Middle frontal gyrus (tissue), 1 donor: ENCODE data around the gene UNC5C.

Experiments
- DNase-seq: peaks from one replicate; pipeline ENCODE4 v3.0.0-alpha.2; 2015; ENCODE audit warnings: low spot score; ENCODE audit errors: extremely low spot score

Gene UNC5C

GRCh38 chr4:95548738-95549245 is at the start of gene UNC5C:
UNC5C (minus strand) TSS chr4:95548973.
- DNase-seq = peak; percentile 60

DNA sequence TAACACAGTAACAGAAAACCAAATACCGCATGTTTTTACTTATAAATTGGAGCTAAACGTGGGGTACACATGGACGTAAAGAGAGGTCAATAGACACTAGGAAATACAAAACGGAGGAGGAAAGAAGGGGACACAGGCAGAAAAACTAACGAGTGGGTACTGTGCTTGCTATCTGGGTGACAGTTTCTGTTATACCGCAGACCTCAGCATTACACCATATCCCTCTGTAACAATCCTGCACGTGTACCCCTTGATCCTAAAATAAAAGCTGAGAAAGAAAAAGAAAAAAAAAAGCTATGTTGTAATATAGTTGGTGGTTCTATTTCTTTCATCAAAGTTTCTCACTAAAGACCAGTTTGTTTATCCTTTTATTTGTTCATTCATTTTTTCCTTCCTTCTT is 47.9 kb upstream of the UNC5C start:
- DNase-seq = no peak

DNA sequence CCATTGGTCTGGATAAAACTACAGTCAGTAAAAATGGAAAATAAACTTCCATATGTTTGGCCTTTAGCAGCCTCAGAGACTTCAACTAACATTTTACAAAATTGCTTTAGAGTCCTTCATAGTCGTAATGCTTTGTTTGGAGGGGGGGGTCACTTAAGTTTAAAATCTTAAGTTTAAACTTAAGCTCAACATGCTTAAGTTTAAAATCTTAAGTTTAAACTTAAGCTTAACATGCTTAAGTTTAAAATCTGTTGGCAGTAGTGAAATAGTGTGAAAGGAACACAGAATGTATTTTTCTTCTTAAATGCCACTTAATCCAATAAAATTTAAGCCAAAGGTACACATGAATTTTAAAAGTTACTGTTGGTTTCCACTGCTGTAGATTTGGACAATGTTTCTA is 45.9 kb upstream of the UNC5C start:
- DNase-seq = no peak

DNA sequence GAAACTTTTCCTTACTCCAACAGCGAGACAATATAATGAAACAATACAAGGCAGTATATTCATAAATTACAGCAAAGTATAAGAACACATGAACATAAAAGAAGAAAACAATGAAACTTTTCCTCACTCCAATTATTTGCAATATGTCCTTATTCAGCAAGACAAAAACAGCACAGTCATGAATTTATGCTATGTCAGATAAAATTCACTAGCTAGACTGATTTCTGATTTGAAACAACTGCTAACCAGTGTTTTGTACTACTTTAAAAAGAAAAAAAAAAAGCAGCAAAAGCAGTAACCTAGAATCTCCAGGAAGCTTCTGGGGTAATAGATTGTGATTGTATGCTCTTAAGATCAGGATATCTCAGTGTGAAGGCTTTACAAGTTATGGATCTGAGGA is 45.2 kb upstream of the UNC5C start:
- no peak for DNase-seq

GRCh38 chr4:95591278-95591677 is 42.5 kb upstream of the UNC5C start:
- DNase-seq = no peak

- DNase-seq = no peak
Measured at GRCh38 chr4:95590615-95591014, 41.8 kb upstream of the UNC5C start.

DNA sequence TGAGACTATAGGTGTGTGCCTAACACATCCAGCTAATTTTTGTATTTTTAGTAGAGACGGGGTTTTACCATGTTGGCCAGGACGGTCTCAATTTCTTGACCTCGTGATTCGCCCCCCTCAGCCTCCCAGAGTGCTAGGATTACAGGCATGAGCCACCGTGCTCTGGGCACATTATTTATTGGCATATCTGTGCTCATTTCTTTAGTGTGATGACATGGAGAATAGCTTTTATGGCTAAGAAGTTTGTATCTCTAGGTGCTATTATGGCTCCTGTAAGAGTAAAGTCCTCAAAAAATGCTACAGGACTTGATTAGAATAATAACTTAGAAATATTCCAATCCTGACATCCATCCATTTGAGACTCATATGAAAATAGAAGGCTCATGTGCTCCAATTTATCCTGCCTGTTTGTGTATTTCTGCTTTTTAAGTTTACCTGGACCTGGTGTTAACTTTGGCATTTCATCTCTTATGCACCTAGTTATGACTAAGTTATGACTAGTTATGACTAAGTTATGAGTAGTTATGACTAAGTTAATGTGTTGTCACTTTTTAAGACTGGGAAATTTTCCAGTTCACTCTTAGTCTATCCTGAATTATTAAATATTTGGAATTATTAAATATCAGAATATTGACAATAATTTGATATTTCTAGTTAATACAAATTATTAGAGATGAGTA is 36.4 kb upstream of the UNC5C start:
- no peak for DNase-seq

GRCh38 chr4:95580226-95580625 is 31.5 kb upstream of the UNC5C start:
- no peak for DNase-seq

DNA sequence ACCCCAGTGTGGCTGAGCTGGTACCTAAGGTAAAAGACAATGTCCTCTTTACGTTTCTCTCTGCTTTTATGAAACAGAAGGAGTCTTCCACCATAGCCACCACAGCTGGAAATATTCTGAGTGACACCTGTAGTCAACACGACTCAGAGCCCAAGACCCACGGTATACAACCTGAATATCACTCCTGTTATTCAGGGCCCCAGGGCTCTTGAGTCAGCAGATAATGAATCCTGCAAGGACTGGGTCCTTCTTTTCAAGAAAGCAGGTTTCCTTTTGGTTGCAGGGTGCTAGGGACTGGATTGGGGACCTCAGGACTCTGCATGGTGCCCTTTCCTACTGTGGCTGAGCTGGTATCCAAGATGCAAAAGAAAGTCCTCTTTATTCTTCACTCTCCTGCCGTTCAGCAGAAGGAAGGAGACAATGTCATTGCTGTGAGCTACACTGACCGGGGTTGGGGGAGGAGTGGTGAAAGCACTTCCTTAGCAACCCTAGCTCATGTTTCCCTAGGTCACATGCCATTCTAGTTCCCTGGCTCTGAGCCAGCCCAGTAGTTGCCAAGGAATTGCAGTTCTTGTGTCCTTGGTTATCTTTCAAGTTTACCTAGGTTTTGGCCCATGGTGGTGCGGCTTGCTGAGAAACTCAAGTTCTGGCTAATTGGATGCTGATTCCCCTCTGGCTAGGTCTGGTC is 23.7 kb upstream of the UNC5C start:
- DNase-seq = no peak

GRCh38 chr4:95571577-95571976 is 22.8 kb upstream of the UNC5C start:
- DNase-seq = no peak

DNA sequence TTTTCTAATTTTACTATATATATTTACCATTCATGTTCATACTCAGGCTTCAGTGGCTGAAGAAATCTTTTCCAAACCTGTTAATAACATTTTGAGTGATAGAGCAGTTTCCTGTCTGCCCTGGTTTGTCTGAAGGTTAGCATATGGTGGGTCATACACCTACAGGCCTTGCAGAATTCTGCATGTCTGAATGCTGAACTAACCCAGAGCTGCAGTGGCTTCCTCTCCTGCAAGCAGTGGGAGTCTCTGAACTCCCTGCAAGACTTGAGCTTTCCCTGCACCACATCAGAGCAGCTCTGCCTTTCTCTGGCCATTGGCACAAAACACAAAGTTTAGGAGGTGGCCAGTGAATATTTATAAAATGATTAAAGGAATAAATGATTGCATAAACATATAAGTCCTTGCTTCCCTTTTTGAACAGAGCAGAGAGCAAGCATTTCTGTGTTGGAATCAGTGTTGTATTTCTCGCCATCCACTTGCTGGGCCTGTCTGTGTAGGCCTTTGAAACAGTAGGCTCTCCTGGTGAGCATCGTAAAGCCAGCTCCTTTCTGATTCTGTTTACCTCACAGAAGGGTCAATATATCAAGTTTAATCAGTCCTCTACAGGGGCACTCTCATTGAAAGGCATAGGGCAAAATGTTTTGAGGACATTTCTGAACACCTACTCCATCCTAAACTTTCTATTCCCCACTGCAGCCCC is 15.0 kb upstream of the UNC5C start:
- no peak for DNase-seq

DNA sequence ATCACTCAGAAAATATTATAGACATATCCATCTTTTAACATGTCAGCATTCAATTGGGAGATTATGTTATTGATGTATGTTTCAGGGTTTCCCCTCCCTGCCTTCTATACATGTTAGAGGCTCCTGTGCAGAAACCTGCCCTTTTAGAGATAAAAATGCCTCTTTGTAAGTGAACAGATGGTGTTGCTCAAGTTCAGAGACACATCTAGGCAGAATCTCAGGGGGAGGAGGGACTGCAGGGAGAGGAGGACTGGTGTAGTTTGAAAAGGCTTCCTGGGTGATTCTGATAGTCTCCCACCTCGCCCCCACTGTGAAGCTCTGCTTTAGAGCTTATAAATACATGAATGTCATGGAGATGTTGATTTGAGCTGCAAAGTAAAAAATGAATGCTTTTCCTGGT is 12.0 kb upstream of the UNC5C start:
- no peak for DNase-seq

DNA sequence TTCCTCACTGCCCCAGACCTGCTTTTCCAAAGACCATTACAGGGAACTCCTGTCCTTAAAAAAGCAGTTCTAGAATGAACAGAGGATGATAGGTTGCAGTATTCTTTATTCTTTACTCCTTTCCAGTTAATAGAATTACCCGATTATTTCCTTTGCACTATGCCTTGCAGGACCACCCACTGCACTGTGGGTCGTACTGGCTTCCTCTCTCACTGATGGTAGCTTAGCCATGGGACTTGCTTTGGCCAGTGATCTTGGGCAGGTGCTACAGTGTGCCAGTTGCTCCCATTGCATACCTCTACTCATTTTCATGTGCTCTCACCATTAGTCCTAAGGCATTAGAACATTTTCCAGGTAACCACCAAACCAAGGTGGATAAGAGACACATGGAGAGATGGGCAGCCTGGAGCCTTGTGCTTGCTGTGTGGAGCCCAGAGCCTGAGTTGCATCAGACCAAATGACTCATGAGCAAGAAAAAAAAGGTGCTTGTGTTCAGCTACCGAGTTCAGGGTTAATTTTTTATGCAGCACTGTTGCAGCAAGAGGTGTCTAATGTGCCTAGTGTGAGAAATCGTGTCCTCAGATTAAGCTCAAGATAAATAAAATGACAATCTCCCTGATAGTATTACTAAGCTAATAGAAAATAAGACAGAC is 7.6 kb upstream of the UNC5C start:
- no peak for DNase-seq

- no peak for DNase-seq
Measured at GRCh38 chr4:95552942-95553550, 4.3 kb upstream of the UNC5C start.

DNA sequence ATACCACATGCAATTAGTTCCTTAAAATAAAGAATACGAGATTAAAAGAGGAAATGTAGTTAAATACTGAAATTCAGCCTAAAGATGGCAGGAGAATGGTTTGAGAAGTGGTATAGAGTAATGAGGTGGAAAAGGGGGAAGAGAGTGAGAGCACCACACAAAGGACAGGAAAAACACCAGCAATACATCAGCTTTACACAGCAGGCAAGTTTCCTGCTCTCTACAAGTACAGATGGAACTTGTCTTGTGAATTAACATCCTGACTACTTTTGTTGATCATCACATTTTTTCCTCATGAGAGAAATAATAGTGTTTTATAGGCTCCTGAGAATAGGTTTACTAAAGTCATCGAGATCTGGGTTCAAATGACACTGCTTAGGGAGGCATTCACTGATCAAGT is 2.9 kb upstream of the UNC5C start:
- no peak for DNase-seq

- no peak for DNase-seq
Measured at GRCh38 chr4:95550115-95550987, 1.6 kb upstream of the UNC5C start.

DNA sequence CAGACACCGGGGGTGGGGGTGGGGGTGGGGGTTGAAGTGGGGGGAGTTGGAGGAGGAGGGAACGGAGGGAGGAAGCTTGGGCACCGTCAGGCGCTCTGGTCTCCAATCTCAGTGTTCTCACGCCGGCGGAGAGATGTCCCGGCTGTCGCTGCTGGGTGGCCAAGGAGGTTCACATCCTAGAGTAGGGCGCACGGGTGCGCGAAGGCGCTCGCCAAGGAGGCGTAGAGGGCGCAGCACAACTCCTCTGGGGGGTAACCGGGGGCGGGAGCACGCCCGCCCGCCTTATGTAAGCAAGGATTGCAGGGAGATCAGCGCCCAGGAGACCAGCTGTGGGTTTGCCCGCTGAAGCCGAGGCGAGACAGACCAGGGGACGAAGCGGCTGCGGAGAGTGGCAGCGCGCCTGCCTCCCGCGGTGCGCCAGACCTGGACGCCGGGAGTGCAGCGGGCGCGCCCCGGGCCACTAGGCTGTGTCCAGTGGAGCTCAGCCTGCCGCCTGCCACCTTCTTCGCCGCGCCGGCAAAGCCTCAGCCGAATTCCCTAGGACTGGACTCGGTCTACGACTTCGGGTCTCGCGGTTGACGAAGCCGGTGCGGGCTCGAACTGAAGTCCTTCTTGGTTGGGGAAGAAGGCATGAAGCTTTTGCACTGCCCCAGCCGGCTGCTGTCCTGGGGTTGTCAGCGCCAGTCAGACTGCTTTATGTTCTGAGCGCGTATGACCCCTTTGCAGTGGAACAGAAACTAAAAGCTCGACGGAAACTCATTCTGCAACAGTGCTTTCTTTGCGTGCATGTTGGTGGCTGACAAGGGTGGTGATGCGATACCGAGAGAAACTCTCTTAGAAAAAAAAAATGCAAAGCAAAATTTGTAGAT is 707 bp upstream of the UNC5C start:
- DNase-seq = no peak

DNA sequence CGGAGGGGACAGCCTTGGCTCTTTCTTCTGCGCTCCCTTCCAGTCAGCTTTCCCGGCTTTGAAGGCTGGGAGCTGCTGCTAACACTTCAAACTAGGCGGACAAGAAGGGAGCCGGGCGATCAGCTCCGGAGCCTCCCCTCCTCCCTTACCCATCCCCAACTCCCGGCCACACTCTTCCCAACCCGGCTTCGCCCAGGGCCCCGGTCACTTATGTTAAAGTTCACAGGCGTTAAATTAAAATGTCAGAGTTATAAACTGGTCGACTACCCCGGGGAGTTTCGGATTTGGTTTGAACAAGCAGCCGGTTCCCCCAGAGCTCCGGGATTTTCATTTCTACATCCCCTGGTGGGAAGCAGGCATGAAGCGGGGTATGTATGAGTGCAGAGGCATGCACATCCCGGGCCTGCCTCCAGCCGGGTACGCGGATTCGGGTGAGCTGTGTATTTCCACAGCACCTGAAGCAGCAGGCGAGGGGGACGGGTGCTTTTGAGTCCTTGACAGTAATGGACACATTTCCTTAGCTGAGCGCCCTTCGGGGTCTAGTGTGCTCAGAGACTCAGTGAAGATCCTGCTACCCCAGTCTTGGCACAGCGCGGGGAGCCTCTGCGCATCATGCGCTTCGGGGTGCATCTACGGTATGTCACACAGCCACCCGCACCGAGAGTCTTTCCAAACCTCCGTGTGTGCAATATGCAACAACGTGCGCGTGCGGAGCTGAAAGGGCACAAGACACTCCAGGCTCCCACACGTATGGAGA is 880 bp downstream of the UNC5C start:
- DNase-seq = no peak
